Measurements from ENCODE around the gene SARS1.

The SARS1 gene

GRCh38 chr1:109225711-109226445, 12.2 kb downstream of the SARS1 start:
- Histone ChIP-seq H3K4me3 (no peak overlapping the region), H3K36me3 (ENCODE audit: insufficient read depth, low read length) (peaks cover 89% of the 10 kb centered on the region), H3K9ac (ENCODE audit: insufficient read length) (no peak overlapping the region), H3K27ac (peak overlapping the region; percentile 25; the same call in 1 of the 2 replicates), H3K9me3 (ENCODE audit: low read depth, low read length) (no peaks in the 10 kb centered on the region)
- DNase-seq (ENCODE audit: low read depth, low spot score): no peak
- no peak for TF ChIP-seq POLR2AphosphoS5 (IDR thresholded peaks at IDR 0.05; ENCODE audit: borderline replicate concordance, low read depth, low read length)
- TF ChIP-seq FOXP2 (optimal IDR thresholded peaks at IDR 0.05; ENCODE audit: control extremely low read depth, extremely low read length, insufficient read depth): no peak
- no peak for TF ChIP-seq EZH2 (IDR thresholded peaks at IDR 0.05)

- Histone ChIP-seq H3K36me3 (ENCODE audit: insufficient read depth, low read length) (peaks cover 91% of the 10 kb centered on the region), H3K9ac (ENCODE audit: insufficient read length) (peak overlapping the region; percentile 12), H3K27ac (0 out of 2 replicates have a peak overlapping the region, but pooled peaks have one; percentile 25), H3K4me3 (no peak overlapping the region), H3K9me3 (ENCODE audit: low read depth, low read length) (no peaks in the 10 kb centered on the region)
- no peak for TF ChIP-seq FOXP2 (optimal IDR thresholded peaks at IDR 0.05; ENCODE audit: control extremely low read depth, extremely low read length, insufficient read depth)
- no peak for TF ChIP-seq EZH2 (IDR thresholded peaks at IDR 0.05)
- TF ChIP-seq POLR2AphosphoS5 (IDR thresholded peaks at IDR 0.05; ENCODE audit: borderline replicate concordance, low read depth, low read length): no peak
- DNase-seq (ENCODE audit: low read depth, low spot score): no peak
These were observed 14.4 kb downstream of the SARS1 start for GRCh38 chr1:109228167-109228566.

GRCh38 chr1:109229531-109230127, 15.9 kb downstream of the SARS1 start:
- Histone ChIP-seq H3K36me3 (ENCODE audit: insufficient read depth, low read length) (peaks cover 88% of the 10 kb centered on the region), H3K27ac (0 out of 2 replicates have a peak overlapping the region, but pooled peaks have one; percentile 13), H3K9ac (ENCODE audit: insufficient read length) (no peak overlapping the region), H3K4me3 (no peak overlapping the region), H3K9me3 (ENCODE audit: low read depth, low read length) (no peaks in the 10 kb centered on the region)
- TF ChIP-seq EZH2 (IDR thresholded peaks at IDR 0.05) (no peak), FOXP2 (optimal IDR thresholded peaks at IDR 0.05; ENCODE audit: control extremely low read depth, extremely low read length, insufficient read depth) (no peak), POLR2AphosphoS5 (IDR thresholded peaks at IDR 0.05; ENCODE audit: borderline replicate concordance, low read depth, low read length) (no peak)
- DNase-seq (ENCODE audit: low read depth, low spot score): no peak

GRCh38 chr1:109231066-109231465, 17.3 kb downstream of the SARS1 start:
- no peak for DNase-seq (ENCODE audit: low read depth, low spot score)
- H3K4me3 ChIP-seq: no peak overlapping the region
- no peak overlapping the region for H3K9ac ChIP-seq (ENCODE audit: insufficient read length)
- H3K9me3 ChIP-seq (ENCODE audit: low read depth, low read length): no peaks in the 10 kb centered on the region
- H3K36me3 ChIP-seq (ENCODE audit: insufficient read depth, low read length): peaks cover 90% of the 10 kb centered on the region
- TF ChIP-seq EZH2 (IDR thresholded peaks at IDR 0.05): no peak
- H3K27ac ChIP-seq: no peak overlapping the region

GRCh38 chr1:109235137-109235536, 21.4 kb downstream of the SARS1 start:
- Histone ChIP-seq H3K9me3 (ENCODE audit: low read depth, low read length) (no peaks in the 10 kb centered on the region), H3K4me3 (no peak overlapping the region), H3K27ac (no peak overlapping the region), H3K9ac (ENCODE audit: insufficient read length) (no peak overlapping the region), H3K36me3 (ENCODE audit: insufficient read depth, low read length) (peaks cover 87% of the 10 kb centered on the region)
- TF ChIP-seq FOXP2 (optimal IDR thresholded peaks at IDR 0.05; ENCODE audit: control extremely low read depth, extremely low read length, insufficient read depth): no peak
- no peak for TF ChIP-seq POLR2AphosphoS5 (IDR thresholded peaks at IDR 0.05; ENCODE audit: borderline replicate concordance, low read depth, low read length)
- TF ChIP-seq EZH2 (IDR thresholded peaks at IDR 0.05): no peak
- no peak for DNase-seq (ENCODE audit: low read depth, low spot score)

GRCh38 chr1:109237512-109237911, 23.8 kb downstream of the SARS1 start:
- no peak overlapping the region for H3K4me3 ChIP-seq
- TF ChIP-seq EZH2 (IDR thresholded peaks at IDR 0.05) (no peak), POLR2AphosphoS5 (IDR thresholded peaks at IDR 0.05; ENCODE audit: borderline replicate concordance, low read depth, low read length) (no peak), FOXP2 (optimal IDR thresholded peaks at IDR 0.05; ENCODE audit: control extremely low read depth, extremely low read length, insufficient read depth) (no peak)
- no peaks in the 10 kb centered on the region for H3K9me3 ChIP-seq (ENCODE audit: low read depth, low read length)
- DNase-seq (ENCODE audit: low read depth, low spot score): no peak
- H3K9ac ChIP-seq (ENCODE audit: insufficient read length): no peak overlapping the region
- H3K27ac ChIP-seq: no peak overlapping the region
- peaks cover 63% of the 10 kb centered on the region for H3K36me3 ChIP-seq (ENCODE audit: insufficient read depth, low read length)

- no peaks in the 10 kb centered on the region for H3K9me3 ChIP-seq (ENCODE audit: low read depth, low read length)
- TF ChIP-seq FOXP2 (optimal IDR thresholded peaks at IDR 0.05; ENCODE audit: control extremely low read depth, extremely low read length, insufficient read depth): no peak
- no peak for TF ChIP-seq EZH2 (IDR thresholded peaks at IDR 0.05)
- no peak for TF ChIP-seq POLR2AphosphoS5 (IDR thresholded peaks at IDR 0.05; ENCODE audit: borderline replicate concordance, low read depth, low read length)
- H3K36me3 ChIP-seq (ENCODE audit: insufficient read depth, low read length): peaks cover 56% of the 10 kb centered on the region
- H3K4me3 ChIP-seq: no peak overlapping the region
- 0 out of 2 replicates have a peak overlapping the region, but pooled peaks have one; percentile 26 for H3K27ac ChIP-seq
- no peak overlapping the region for H3K9ac ChIP-seq (ENCODE audit: insufficient read length)
- DNase-seq (ENCODE audit: low read depth, low spot score): no peak
These were observed 24.7 kb downstream of the SARS1 start for GRCh38 chr1:109238382-109238781.

- Histone ChIP-seq H3K4me3 (no peak overlapping the region), H3K9me3 (ENCODE audit: low read depth, low read length) (no peaks in the 10 kb centered on the region), H3K36me3 (ENCODE audit: insufficient read depth, low read length) (peaks cover 53% of the 10 kb centered on the region), H3K9ac (ENCODE audit: insufficient read length) (no peak overlapping the region), H3K27ac (peak overlapping the region; percentile 26; the same call in 1 of the 2 replicates)
- no peak for DNase-seq (ENCODE audit: low read depth, low spot score)
- no peak for TF ChIP-seq FOXP2 (optimal IDR thresholded peaks at IDR 0.05; ENCODE audit: control extremely low read depth, extremely low read length, insufficient read depth)
- TF ChIP-seq EZH2 (IDR thresholded peaks at IDR 0.05): no peak
- no peak for TF ChIP-seq POLR2AphosphoS5 (IDR thresholded peaks at IDR 0.05; ENCODE audit: borderline replicate concordance, low read depth, low read length)
These were observed 25.3 kb downstream of the SARS1 start for GRCh38 chr1:109239047-109239408.
